ENCODE measurements around the gene AVPR1A.
"Not testable (repeated sequence)": the region's sequence is repeated elsewhere in the genome, so short reads cannot be mapped to it uniquely, and the experiment has no call there.

AVPR1A gene

GRCh38 chr12:63150713-63151622, at the start of gene AVPR1A:
AVPR1A (minus strand) TSS chr12:63151201; CDS start chr12:63150836, 365 bp downstream.
- H3K27ac ChIP-seq, result no peak within 1 kb of the TSS
- H3K4me3 ChIP-seq, result peak within 1 kb of the TSS; percentile 80
- no peak for DNase-seq (ENCODE audit: low read depth, low spot score)
- TF ChIP-seq EZH2 (IDR thresholded peaks at IDR 0.05) (no peak), POLR2AphosphoS5 (IDR thresholded peaks at IDR 0.05; ENCODE audit: borderline replicate concordance, low read depth, low read length) (no peak), FOXP2 (optimal IDR thresholded peaks at IDR 0.05; ENCODE audit: control extremely low read depth, extremely low read length, insufficient read depth) (no peak)
- no peaks in the 10 kb centered on the region for H3K9me3 ChIP-seq (ENCODE audit: low read depth, low read length)
- no peak within 1 kb of the TSS for H3K9ac ChIP-seq (ENCODE audit: insufficient read length)
- H3K36me3 ChIP-seq (ENCODE audit: insufficient read depth, low read length), result no peaks in the 10 kb centered on the region

GRCh38 chr12:63196168-63196567, 45.2 kb upstream of the AVPR1A start:
- Histone ChIP-seq H3K36me3 (ENCODE audit: insufficient read depth, low read length) (no peaks in the 10 kb centered on the region), H3K4me3 (no peak overlapping the region), H3K27ac (no peak overlapping the region), H3K9me3 (ENCODE audit: low read depth, low read length) (no peaks in the 10 kb centered on the region), H3K9ac (ENCODE audit: insufficient read length) (no peak overlapping the region)
- no peak for DNase-seq (ENCODE audit: low read depth, low spot score)
- no peak for TF ChIP-seq FOXP2 (optimal IDR thresholded peaks at IDR 0.05; ENCODE audit: control extremely low read depth, extremely low read length, insufficient read depth)
- TF ChIP-seq EZH2 (IDR thresholded peaks at IDR 0.05), result no peak
- TF ChIP-seq POLR2AphosphoS5 (IDR thresholded peaks at IDR 0.05; ENCODE audit: borderline replicate concordance, low read depth, low read length), result no peak

- no peak overlapping the region for H3K27ac ChIP-seq
- TF ChIP-seq EZH2 (IDR thresholded peaks at IDR 0.05), result no peak
- no peak for DNase-seq (ENCODE audit: low read depth, low spot score)
- no peaks in the 10 kb centered on the region for H3K36me3 ChIP-seq (ENCODE audit: insufficient read depth, low read length)
- no peak overlapping the region for H3K4me3 ChIP-seq
- no peak overlapping the region for H3K9ac ChIP-seq (ENCODE audit: insufficient read length)
- no peaks in the 10 kb centered on the region for H3K9me3 ChIP-seq (ENCODE audit: low read depth, low read length)
Measured at GRCh38 chr12:63179224-63179623, 28.2 kb upstream of the AVPR1A start.

- Histone ChIP-seq H3K27ac (no peak overlapping the region), H3K9ac (ENCODE audit: insufficient read length) (no peak overlapping the region), H3K9me3 (ENCODE audit: low read depth, low read length) (no peaks in the 10 kb centered on the region), H3K36me3 (ENCODE audit: insufficient read depth, low read length) (no peaks in the 10 kb centered on the region), H3K4me3 (no peak overlapping the region)
- TF ChIP-seq POLR2AphosphoS5 (IDR thresholded peaks at IDR 0.05; ENCODE audit: borderline replicate concordance, low read depth, low read length) (no peak), EZH2 (IDR thresholded peaks at IDR 0.05) (no peak), FOXP2 (optimal IDR thresholded peaks at IDR 0.05; ENCODE audit: control extremely low read depth, extremely low read length, insufficient read depth) (no peak)
- DNase-seq (ENCODE audit: low read depth, low spot score), result no peak
Measured at GRCh38 chr12:63170321-63170720, 19.3 kb upstream of the AVPR1A start.

GRCh38 chr12:63167741-63168140, 16.7 kb upstream of the AVPR1A start:
- not testable (repeated sequence) for H3K27ac ChIP-seq; DNase-seq (ENCODE audit: low read depth, low spot score)
- peak overlapping the region; percentile 48; the same call in 1 of the 2 replicates for H3K4me3 ChIP-seq

GRCh38 chr12:63164911-63165310, 13.9 kb upstream of the AVPR1A start:
- no peak for DNase-seq (ENCODE audit: low read depth, low spot score)

More at GRCh38 chr12:63167741-63168140, 16.7 kb upstream of the AVPR1A start:
- H3K36me3 ChIP-seq (ENCODE audit: insufficient read depth, low read length); H3K9ac ChIP-seq (ENCODE audit: insufficient read length); H3K9me3 ChIP-seq (ENCODE audit: low read depth, low read length): not testable (repeated sequence)

GRCh38 chr12:63163541-63163940, 12.5 kb upstream of the AVPR1A start:
- H3K4me3 ChIP-seq, result no peak overlapping the region
- no peak for DNase-seq (ENCODE audit: low read depth, low spot score)
- H3K9ac ChIP-seq (ENCODE audit: insufficient read length), result no peak overlapping the region
- no peaks in the 10 kb centered on the region for H3K36me3 ChIP-seq (ENCODE audit: insufficient read depth, low read length)
- TF ChIP-seq EZH2 (IDR thresholded peaks at IDR 0.05), result no peak
- TF ChIP-seq FOXP2 (optimal IDR thresholded peaks at IDR 0.05; ENCODE audit: control extremely low read depth, extremely low read length, insufficient read depth), result no peak
- no peak for TF ChIP-seq POLR2AphosphoS5 (IDR thresholded peaks at IDR 0.05; ENCODE audit: borderline replicate concordance, low read depth, low read length)
- H3K9me3 ChIP-seq (ENCODE audit: low read depth, low read length), result no peaks in the 10 kb centered on the region
- H3K27ac ChIP-seq, result no peak overlapping the region

More at GRCh38 chr12:63164911-63165310, 13.9 kb upstream of the AVPR1A start:
- Histone ChIP-seq H3K4me3 (no peak overlapping the region), H3K27ac (no peak overlapping the region), H3K9me3 (ENCODE audit: low read depth, low read length) (no peaks in the 10 kb centered on the region), H3K9ac (ENCODE audit: insufficient read length) (no peak overlapping the region), H3K36me3 (ENCODE audit: insufficient read depth, low read length) (no peaks in the 10 kb centered on the region)
- TF ChIP-seq EZH2 (IDR thresholded peaks at IDR 0.05) (no peak), POLR2AphosphoS5 (IDR thresholded peaks at IDR 0.05; ENCODE audit: borderline replicate concordance, low read depth, low read length) (no peak), FOXP2 (optimal IDR thresholded peaks at IDR 0.05; ENCODE audit: control extremely low read depth, extremely low read length, insufficient read depth) (no peak)

- Histone ChIP-seq H3K4me3 (no peak overlapping the region), H3K9me3 (ENCODE audit: low read depth, low read length) (no peaks in the 10 kb centered on the region), H3K27ac (no peak overlapping the region), H3K36me3 (ENCODE audit: insufficient read depth, low read length) (no peaks in the 10 kb centered on the region), H3K9ac (ENCODE audit: insufficient read length) (no peak overlapping the region)
- TF ChIP-seq EZH2 (IDR thresholded peaks at IDR 0.05), result no peak
- no peak for TF ChIP-seq POLR2AphosphoS5 (IDR thresholded peaks at IDR 0.05; ENCODE audit: borderline replicate concordance, low read depth, low read length)
- TF ChIP-seq FOXP2 (optimal IDR thresholded peaks at IDR 0.05; ENCODE audit: control extremely low read depth, extremely low read length, insufficient read depth), result no peak
- no peak for DNase-seq (ENCODE audit: low read depth, low spot score)
Measured at GRCh38 chr12:63155375-63155774, 4.4 kb upstream of the AVPR1A start.

- TF ChIP-seq EZH2 (IDR thresholded peaks at IDR 0.05), result no peak
- TF ChIP-seq POLR2AphosphoS5 (IDR thresholded peaks at IDR 0.05; ENCODE audit: borderline replicate concordance, low read depth, low read length), result no peak
- no peak for TF ChIP-seq FOXP2 (optimal IDR thresholded peaks at IDR 0.05; ENCODE audit: control extremely low read depth, extremely low read length, insufficient read depth)
- H3K9ac ChIP-seq (ENCODE audit: insufficient read length), result no peak overlapping the region
Measured at GRCh38 chr12:63154560-63154959, 3.6 kb upstream of the AVPR1A start.

More at GRCh38 chr12:63154560-63154959, 3.6 kb upstream of the AVPR1A start:
- Histone ChIP-seq H3K36me3 (ENCODE audit: insufficient read depth, low read length) (no peaks in the 10 kb centered on the region), H3K27ac (no peak overlapping the region), H3K9me3 (ENCODE audit: low read depth, low read length) (no peaks in the 10 kb centered on the region), H3K4me3 (no peak overlapping the region)
- no peak for DNase-seq (ENCODE audit: low read depth, low spot score)
